Large intestine (tissue), 3 donors: ENCODE results near the gene BHLHE40. TPM values are rescaled to one million over a fixed set of nuclear protein-coding genes. Genes with fewer than 3 reads are reported as not detected.

Experiments
- DNase-seq, 2 donors: peaks; one replicate each; pipeline versions ENCODE4 v3.0.0 to v3.0.0-alpha.2; 2013
- H3K27ac ChIP-seq: one replicate; pipeline ENCODE4 v1.5.1; 2013; ENCODE audit warnings: low read length
- H3K27me3 ChIP-seq: 2 replicates; pipeline ENCODE4 v1.6.1; 2013; ENCODE audit warnings: low read length; ENCODE audit not compliant: control insufficient read depth, insufficient read depth
- H3K36me3 ChIP-seq: 2 replicates; pipeline ENCODE4 v1.6.1; 2013; ENCODE audit warnings: low read length; ENCODE audit not compliant: control insufficient read depth, insufficient read depth
- H3K4me1 ChIP-seq: one replicate; pipeline ENCODE4 v1.6.1; 2013; ENCODE audit warnings: low read length; ENCODE audit not compliant: control insufficient read depth, insufficient read depth
- H3K4me3 ChIP-seq: one replicate; pipeline ENCODE4 v1.5.1; 2013; ENCODE audit warnings: low read length
- H3K9me3 ChIP-seq: one replicate; pipeline ENCODE4 v1.6.1; 2013; ENCODE audit warnings: mild to moderate bottlenecking, low read depth, low read length, moderate library complexity; ENCODE audit not compliant: control insufficient read depth
- WGBS: methylation state at CpG from one replicate; pipeline ENCODE4 v1.1.5; 2013; ENCODE audit warnings: low lambda C conversion rate; ENCODE audit not compliant: insufficient coverage; 5-methylcytosine and 5-hydroxymethylcytosine counted together
- polyA plus RNA-seq: library from polyadenylated mRNA; unstranded; fragments of 120-200 nt; gene quantifications from one replicate; pipeline ENCODE4 v1.2.1, GENCODE V29; 2013

Gene BHLHE40
- polyA plus RNA-seq, 1 donor = 101 TPM

DNA sequence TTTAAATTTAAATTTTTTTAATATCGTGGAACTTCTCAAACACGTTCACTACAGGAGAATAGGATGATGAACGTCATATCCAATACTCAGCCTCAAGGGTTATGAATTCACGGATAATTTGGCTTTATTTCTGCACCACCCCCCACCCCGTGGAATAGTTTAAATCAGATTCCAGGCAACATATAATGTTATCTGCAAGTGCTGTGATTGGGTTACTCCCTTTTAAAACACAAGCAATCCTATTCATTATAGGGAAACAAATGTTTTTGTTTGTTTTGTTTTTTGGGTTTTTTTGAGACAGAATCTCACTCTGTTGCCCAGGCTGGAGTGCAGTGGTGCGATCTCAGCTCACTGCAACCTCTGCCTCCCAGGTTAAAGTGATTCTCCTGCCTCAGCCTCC is 30.9 kb downstream of the BHLHE40 start:
- no peak overlapping the region for H3K27ac ChIP-seq
- no peaks in the 10 kb centered on the region for H3K36me3 ChIP-seq
- 97% methylated on average over 3 of the region's 6 CpGs for WGBS
- no peaks in the 10 kb centered on the region for H3K9me3 ChIP-seq
- no peaks in the 10 kb centered on the region for H3K27me3 ChIP-seq
- H3K4me1 ChIP-seq = peaks cover 19% of the 10 kb centered on the region
- DNase-seq = no peak
- no peak overlapping the region for H3K4me3 ChIP-seq

DNA sequence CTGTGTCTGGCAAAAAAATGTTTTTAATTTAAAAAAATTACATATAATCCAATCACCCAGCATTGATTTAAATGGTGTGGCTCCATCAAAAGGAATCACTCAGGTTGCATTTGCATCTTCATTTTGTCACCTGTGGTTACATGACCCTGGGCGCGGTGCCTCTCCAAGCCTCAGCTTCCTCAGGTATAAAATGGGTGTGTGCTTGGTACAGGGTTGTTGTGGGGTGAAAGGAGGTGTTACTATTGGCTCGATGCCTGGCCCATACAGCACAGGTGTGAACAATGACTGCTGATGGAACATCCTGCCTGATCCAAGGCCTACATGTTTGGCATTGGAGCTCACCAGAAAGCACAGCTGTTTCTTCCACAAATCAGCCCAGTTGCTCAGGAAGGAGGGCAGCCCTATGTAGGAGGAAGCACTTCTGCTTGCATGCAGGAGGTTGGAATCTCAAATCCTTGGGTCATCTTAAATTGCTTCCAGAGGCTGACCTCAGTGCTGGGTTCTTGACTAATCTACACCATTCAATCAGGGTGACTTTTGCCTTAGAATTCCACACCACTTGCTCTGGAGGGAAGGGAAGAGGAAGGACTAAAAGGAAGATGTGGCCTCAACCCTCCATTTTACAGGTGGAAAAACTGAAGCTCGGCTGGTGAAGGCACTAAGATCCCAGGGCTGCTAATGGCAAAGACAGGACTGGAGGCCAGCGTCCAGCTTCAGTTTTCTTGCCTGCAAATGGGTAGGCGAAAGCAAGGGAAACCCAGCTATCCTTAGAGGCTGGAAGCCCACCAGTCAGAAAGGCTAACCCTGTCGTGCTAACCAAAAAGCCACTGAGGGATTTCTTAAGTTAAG is 31.7 kb downstream of the BHLHE40 start:
- no peaks in the 10 kb centered on the region for H3K36me3 ChIP-seq
- H3K4me3 ChIP-seq = no peak overlapping the region
- WGBS = no CpG with 5 or more reads among the region's 7 CpGs
- no peaks in the 10 kb centered on the region for H3K27me3 ChIP-seq
- H3K9me3 ChIP-seq = no peaks in the 10 kb centered on the region
- no peak overlapping the region for H3K27ac ChIP-seq
- peaks cover 20% of the 10 kb centered on the region for H3K4me1 ChIP-seq
- no peak for DNase-seq

GRCh38 chr3:5011555-5012256 is 32.5 kb downstream of the BHLHE40 start:
- Histone ChIP-seq H3K36me3 (no peaks in the 10 kb centered on the region), H3K4me1 (peaks cover 26% of the 10 kb centered on the region), H3K27me3 (no peaks in the 10 kb centered on the region), H3K4me3 (no peak overlapping the region), H3K27ac (no peak overlapping the region), H3K9me3 (no peaks in the 10 kb centered on the region)
- 80% methylated on average over 4 of the region's 14 CpGs for WGBS
- DNase-seq = no peak

DNA sequence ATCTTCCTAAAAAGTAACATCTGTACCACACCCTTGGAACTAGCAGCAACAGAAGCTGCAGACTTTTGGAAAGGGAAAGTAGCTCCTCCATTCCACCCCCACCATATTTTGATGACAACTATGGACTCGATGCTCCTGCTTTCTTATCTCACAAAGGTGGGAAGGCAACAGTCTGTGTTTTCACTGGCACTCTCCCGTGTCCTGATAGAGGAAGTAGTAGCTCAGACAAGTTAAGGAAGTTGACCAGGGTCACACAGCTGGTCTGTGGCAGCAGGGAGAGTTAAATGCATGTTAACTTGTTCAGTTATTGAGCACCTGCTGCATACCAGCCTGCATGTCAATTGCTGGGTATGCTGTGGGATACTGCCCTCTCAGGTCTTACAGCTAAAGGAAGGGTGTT is 33.1 kb downstream of the BHLHE40 start:
- H3K4me3 ChIP-seq = no peak overlapping the region
- DNase-seq = no peak
- no peak overlapping the region for H3K27ac ChIP-seq
- no peaks in the 10 kb centered on the region for H3K9me3 ChIP-seq
- no peaks in the 10 kb centered on the region for H3K27me3 ChIP-seq
- no CpG with 5 or more reads among the region's 2 CpGs for WGBS
- peaks cover 32% of the 10 kb centered on the region for H3K4me1 ChIP-seq
- H3K36me3 ChIP-seq = no peaks in the 10 kb centered on the region

GRCh38 chr3:5013021-5013906 is 34.0 kb downstream of the BHLHE40 start:
- peak overlapping the region; percentile 27 for H3K27ac ChIP-seq
- H3K9me3 ChIP-seq = no peaks in the 10 kb centered on the region
- no peaks in the 10 kb centered on the region for H3K27me3 ChIP-seq
- peak; percentile 67 to 80 for DNase-seq
- 83% methylated on average over 2 of the region's 5 CpGs for WGBS
- no peaks in the 10 kb centered on the region for H3K36me3 ChIP-seq
- peaks cover 41% of the 10 kb centered on the region for H3K4me1 ChIP-seq
- H3K4me3 ChIP-seq = no peak overlapping the region

DNA sequence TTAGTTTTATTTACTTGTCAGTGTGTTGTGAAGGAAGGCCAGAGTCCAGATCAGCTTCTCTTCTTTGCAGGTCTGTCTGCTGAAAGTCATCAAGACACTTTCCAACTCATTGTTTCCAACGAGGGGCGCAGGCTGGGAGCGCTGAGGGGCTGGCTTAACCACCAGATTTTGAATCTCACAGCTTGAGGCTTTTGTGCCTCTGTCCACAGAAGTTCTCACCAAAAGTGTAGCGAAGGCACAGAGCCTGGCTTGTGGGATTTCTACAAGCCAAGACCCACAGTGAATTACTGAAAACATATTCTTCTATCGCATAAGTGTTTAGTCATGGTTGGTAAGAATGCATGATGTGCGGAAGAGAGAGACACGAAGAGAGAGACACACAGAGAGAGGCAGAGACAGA is 35.2 kb downstream of the BHLHE40 start:
- H3K4me1 ChIP-seq = peaks cover 50% of the 10 kb centered on the region
- DNase-seq = peak in 1 of 2 donors; percentile 66

GRCh38 chr3:5015056-5015455 is 35.8 kb downstream of the BHLHE40 start:
- H3K36me3 ChIP-seq = no peaks in the 10 kb centered on the region
- H3K9me3 ChIP-seq = no peaks in the 10 kb centered on the region
- no peak overlapping the region for H3K4me3 ChIP-seq
- WGBS = 88% methylated on average over 4 of the region's 5 CpGs
- no peaks in the 10 kb centered on the region for H3K27me3 ChIP-seq
- no peak overlapping the region for H3K27ac ChIP-seq
- H3K4me1 ChIP-seq = peaks cover 50% of the 10 kb centered on the region
- no peak for DNase-seq

More for the DNA sequence above, 35.2 kb downstream of the BHLHE40 start:
- no peak overlapping the region for H3K4me3 ChIP-seq
- H3K27ac ChIP-seq = no peak overlapping the region
- 96% methylated on average over 3 of the region's 7 CpGs for WGBS
- no peaks in the 10 kb centered on the region for H3K27me3 ChIP-seq
- no peaks in the 10 kb centered on the region for H3K9me3 ChIP-seq
- no peaks in the 10 kb centered on the region for H3K36me3 ChIP-seq

DNA sequence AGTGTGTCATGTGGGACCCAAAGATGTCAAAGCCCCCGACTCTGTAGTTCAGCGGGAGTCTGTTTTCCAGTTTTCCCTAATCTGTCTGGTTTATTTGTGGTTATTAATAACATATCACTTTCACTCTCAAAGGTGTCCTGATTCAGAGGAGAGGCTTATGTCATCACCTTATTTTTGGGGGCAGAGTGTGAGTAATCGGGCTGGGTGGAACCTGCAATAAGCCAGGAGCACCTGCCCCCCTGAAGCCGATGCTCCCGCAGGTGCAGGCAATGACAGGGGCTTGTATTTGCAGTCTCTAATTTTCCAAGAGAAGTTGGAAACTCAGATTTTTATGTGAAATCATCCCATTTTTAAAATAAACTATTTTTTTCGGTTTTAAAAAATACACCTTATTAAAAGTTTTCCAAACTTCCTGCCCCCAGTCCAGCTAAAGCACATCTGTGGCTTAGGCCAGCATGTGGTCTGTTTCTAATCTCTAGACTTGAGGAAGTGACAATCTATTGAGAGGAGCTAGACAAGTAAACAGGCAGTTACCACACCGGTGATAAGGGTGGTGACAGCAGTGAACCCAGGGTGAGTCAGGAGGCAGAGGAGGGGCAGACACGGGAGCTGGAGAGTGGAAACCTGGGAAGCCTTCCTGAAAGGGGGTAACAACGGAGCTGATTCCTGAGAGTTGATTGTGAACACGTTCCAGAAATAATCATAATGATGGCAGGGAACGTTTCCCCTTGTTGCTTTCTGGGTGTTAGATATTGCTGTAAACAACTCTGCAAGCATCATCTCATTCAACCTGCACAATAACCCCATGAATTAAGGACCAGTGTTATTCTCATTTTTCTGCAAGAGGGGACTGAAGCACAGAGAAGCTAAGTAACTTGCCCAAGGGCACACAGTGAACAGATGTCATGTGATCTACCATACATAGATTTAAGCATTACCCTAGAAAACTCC is 37.2 kb downstream of the BHLHE40 start:
- peak; percentile 93 to 96 for DNase-seq
- H3K27me3 ChIP-seq = no peaks in the 10 kb centered on the region
- peak overlapping the region; percentile 86 for H3K27ac ChIP-seq
- peaks cover 50% of the 10 kb centered on the region for H3K4me1 ChIP-seq
- no peaks in the 10 kb centered on the region for H3K9me3 ChIP-seq
- H3K4me3 ChIP-seq = no peak overlapping the region
- no peaks in the 10 kb centered on the region for H3K36me3 ChIP-seq
- 50% methylated on average over 1 of the region's 11 CpGs for WGBS

DNA sequence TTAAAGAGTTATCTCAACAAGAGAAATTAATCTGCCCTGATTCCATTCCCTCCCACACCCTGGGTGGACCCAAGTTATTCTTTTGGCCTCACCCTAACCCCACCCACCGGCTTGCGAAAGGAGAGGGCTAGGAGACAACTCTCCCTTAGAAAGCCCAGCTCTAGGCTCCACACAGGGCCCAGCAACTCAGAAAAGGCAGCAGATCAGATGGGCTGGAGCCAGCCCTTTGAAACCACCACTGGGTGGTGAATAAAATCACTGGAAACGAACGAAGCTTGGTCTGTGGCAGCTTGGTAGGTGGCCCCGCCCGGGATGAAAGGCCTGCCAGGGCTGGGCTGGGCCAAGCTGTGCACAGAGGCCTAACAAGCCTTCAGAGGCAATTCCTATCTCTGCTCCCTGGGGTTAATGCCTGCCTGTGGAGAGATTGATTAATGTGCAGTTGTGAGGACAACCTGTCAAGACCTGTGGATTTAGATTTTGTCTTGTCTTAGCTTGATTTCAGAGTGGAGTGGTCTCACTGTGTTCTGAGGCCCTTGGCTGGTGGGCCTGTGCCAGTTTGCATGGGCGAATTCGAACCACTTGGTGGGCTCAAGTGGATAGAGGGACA is 38.8 kb downstream of the BHLHE40 start:
- Histone ChIP-seq H3K4me1 (peaks cover 47% of the 10 kb centered on the region), H3K36me3 (no peaks in the 10 kb centered on the region), H3K4me3 (no peak overlapping the region), H3K27me3 (no peaks in the 10 kb centered on the region), H3K27ac (peak overlapping the region; percentile 86), H3K9me3 (no peaks in the 10 kb centered on the region)
- DNase-seq = peak in 1 of 2 donors; percentile 85
- WGBS = no CpG with 5 or more reads among the region's 8 CpGs
